Natural killer cell (primary cell): ENCODE data around the gene NEU3. TPM values are rescaled to one million over a fixed set of nuclear protein-coding genes. Genes with fewer than 3 reads are reported as not detected.

Experiments
- ATAC-seq, 3 donors: fragments of 150-1000 bp in 2 of 3; fragments of 200-7000 bp in 1 of 3; cut with Tn5 transposase; 1 replicate in 1 of 3; 2 replicates in 2 of 3; pipeline ENCODE4 v1.10.0; 2021; ENCODE audit warnings: mild to moderate bottlenecking in 2 of 3, moderate library complexity in 2 of 3
- DNase-seq, 2 donors: peaks; one replicate each; pipeline versions ENCODE4 v3.0.0 to v3.0.0-alpha.2; 2013 to 2021; ENCODE audit warnings: mixed read lengths in 1 of 2
- H3K27ac ChIP-seq: one replicate; pipeline ENCODE4 v1.5.1; 2013; ENCODE audit warnings: mild to moderate bottlenecking, low read length
- H3K27me3 ChIP-seq: one replicate; pipeline ENCODE4 v1.6.1; 2013; ENCODE audit warnings: low read length; ENCODE audit not compliant: control insufficient read depth, insufficient read depth
- H3K36me3 ChIP-seq: one replicate; pipeline ENCODE4 v1.6.1; 2013; ENCODE audit warnings: low read length; ENCODE audit not compliant: control insufficient read depth, insufficient read depth
- H3K4me1 ChIP-seq: one replicate; pipeline ENCODE4 v1.6.1; 2013; ENCODE audit warnings: low read length; ENCODE audit not compliant: control insufficient read depth, insufficient read depth
- H3K4me3 ChIP-seq: one replicate; pipeline ENCODE4 v1.5.1; 2013; ENCODE audit warnings: low read length
- H3K9me3 ChIP-seq: one replicate; pipeline ENCODE4 v1.6.1; 2013; ENCODE audit warnings: low read length; ENCODE audit not compliant: control insufficient read depth, insufficient read depth
- H3K27ac Mint-ChIP-seq, 2 donors: one replicate each; pipeline ENCODE4 v1.8.0; 2022; ENCODE audit warnings: mild to moderate bottlenecking in 2 of 2, mixed read lengths in 2 of 2, moderate library complexity in 1 of 2
- H3K27me3 Mint-ChIP-seq, 2 donors: one replicate each; pipeline ENCODE4 v1.8.0; 2022; ENCODE audit warnings: low read depth in 2 of 2, mixed read lengths in 2 of 2
- H3K36me3 Mint-ChIP-seq: one replicate; pipeline ENCODE4 v1.8.0; 2022; ENCODE audit warnings: mixed read lengths
- H3K4me1 Mint-ChIP-seq, 2 donors: one replicate each; pipeline ENCODE4 v1.8.0; 2022; ENCODE audit warnings: mixed read lengths in 2 of 2
- H3K4me3 Mint-ChIP-seq: one replicate; pipeline ENCODE4 v1.8.0; 2022; ENCODE audit warnings: mild to moderate bottlenecking, moderate library complexity, mixed read lengths
- H3K9me3 Mint-ChIP-seq, 2 donors: one replicate each; pipeline ENCODE4 v1.8.0; 2022; ENCODE audit warnings: mixed read lengths in 2 of 2
- CTCF ChIP-seq: fragments of 200-600 bp; IDR thresholded peaks from one replicate; pipeline ENCODE4 v1.8.0; 2022; ENCODE audit warnings: antibody characterized with exemption
- WGBS: methylation state at CpG from one replicate; pipeline ENCODE4 v1.1.7; 2013; ENCODE audit warnings: missing lambda C conversion rate; ENCODE audit not compliant: insufficient coverage; 5-methylcytosine and 5-hydroxymethylcytosine counted together
- intact Hi-C: fragments of 100-400 bp; cut with micrococcal nuclease; formaldehyde crosslinking; loops from one replicate; pipeline ENCODE4 v1.14.2; 2022
- total RNA-seq, 4 donors: library from RNA; stranded (reverse); fragments of 120-200 nt in 1 of 4; gene quantifications; one replicate each; pipeline versions ENCODE4 v1.2.3 to v1.2.4, GENCODE V29; 2013 to 2022

The NEU3 gene
- total RNA-seq, 3 donors from 2014 or later (not counting 1 experiment from before 2014, with no cell fraction given), result 16.9 to 24.3 (median 17.5) TPM

- no peak overlapping the region for H3K4me3 ChIP-seq
- TF ChIP-seq CTCF, result no peak
These were observed 36.1 kb downstream of the NEU3 start for GRCh38 chr11:75024764-75025211.

GRCh38 chr11:75025561-75025960 is 36.8 kb downstream of the NEU3 start:
- DNase-seq, result no peak
- Histone ChIP-seq H3K27ac (no peak overlapping the region), H3K4me3 (no peak overlapping the region), H3K9me3 (no peaks in the 10 kb centered on the region), H3K36me3 (no peaks in the 10 kb centered on the region), H3K4me1 (no peaks in the 10 kb centered on the region), H3K27me3 (no peaks in the 10 kb centered on the region)
- Mint-ChIP-seq H3K36me3 (no peaks in the 10 kb centered on the region), H3K4me1 (no peaks in the 10 kb centered on the region), H3K9me3 (no peaks in the 10 kb centered on the region), H3K27ac (no peak overlapping the region), H3K27me3 (no peaks in the 10 kb centered on the region), H3K4me3 (no peak overlapping the region)
- intact Hi-C loops, result no loop called here
- WGBS, result 100% methylated on average over 1 of the region's 1 CpG
- TF ChIP-seq CTCF, result no peak
- no peak for ATAC-seq

More at GRCh38 chr11:75024764-75025211, 36.1 kb downstream of the NEU3 start:
- no peaks in the 10 kb centered on the region for H3K27me3 ChIP-seq
- ATAC-seq, result no peak
- intact Hi-C loops, result no loop called here
- H3K9me3 ChIP-seq, result no peaks in the 10 kb centered on the region
- Mint-ChIP-seq H3K4me3 (no peak overlapping the region), H3K27ac (no peak overlapping the region), H3K9me3 (no peaks in the 10 kb centered on the region), H3K36me3 (no peaks in the 10 kb centered on the region), H3K4me1 (no peaks in the 10 kb centered on the region), H3K27me3 (no peaks in the 10 kb centered on the region)
- no peaks in the 10 kb centered on the region for H3K4me1 ChIP-seq
- no peak overlapping the region for H3K27ac ChIP-seq
- DNase-seq, result no peak
- WGBS, result 92% methylated on average over 1 of the region's 1 CpG
- no peaks in the 10 kb centered on the region for H3K36me3 ChIP-seq

- no peaks in the 10 kb centered on the region for H3K36me3 ChIP-seq
- no peaks in the 10 kb centered on the region for H3K9me3 ChIP-seq
- no peaks in the 10 kb centered on the region for H3K4me1 Mint-ChIP-seq
- H3K27me3 Mint-ChIP-seq, result peaks cover 0 to 2% of the 10 kb centered on the region in 2 donors
- DNase-seq (no peak), ATAC-seq (no peak)
- H3K27ac Mint-ChIP-seq, result no peak overlapping the region
- no peaks in the 10 kb centered on the region for H3K36me3 Mint-ChIP-seq
- H3K4me1 ChIP-seq, result no peaks in the 10 kb centered on the region
- H3K4me3 Mint-ChIP-seq, result no peak overlapping the region
- intact Hi-C loops, result no loop called here
- no peaks in the 10 kb centered on the region for H3K9me3 Mint-ChIP-seq
- H3K27me3 ChIP-seq, result no peaks in the 10 kb centered on the region
- no peak overlapping the region for H3K4me3 ChIP-seq
- no peak for TF ChIP-seq CTCF
- no peak overlapping the region for H3K27ac ChIP-seq
These were observed 39.6 kb downstream of the NEU3 start for GRCh38 chr11:75028321-75028720.

- no peak for DNase-seq
- Mint-ChIP-seq H3K27ac (no peak overlapping the region), H3K27me3 (peaks cover 0 to 2% of the 10 kb centered on the region in 2 donors), H3K9me3 (no peaks in the 10 kb centered on the region), H3K4me3 (no peak overlapping the region), H3K36me3 (no peaks in the 10 kb centered on the region), H3K4me1 (no peaks in the 10 kb centered on the region)
- Histone ChIP-seq H3K4me3 (no peak overlapping the region), H3K9me3 (no peaks in the 10 kb centered on the region), H3K36me3 (no peaks in the 10 kb centered on the region), H3K27me3 (no peaks in the 10 kb centered on the region), H3K27ac (no peak overlapping the region), H3K4me1 (no peaks in the 10 kb centered on the region)
- ATAC-seq, result no peak
- intact Hi-C loops, result no loop called here
- no peak for TF ChIP-seq CTCF
- 53% methylated on average over 2 of the region's 2 CpGs for WGBS
These were observed 40.0 kb downstream of the NEU3 start for GRCh38 chr11:75028724-75029123.
